ENCODE results near the gene POLA1. TPM values are rescaled to one million over a fixed set of nuclear protein-coding genes. Genes with fewer than 3 reads are reported as not detected.

Gene POLA1
- total RNA-seq, 4 donors from 2014 or later, result 12.0 to 15.6 (median 12.5) TPM

- Histone ChIP-seq H3K36me3 (no peaks in the 10 kb centered on the region), H3K27me3 (no peaks in the 10 kb centered on the region), H3K4me3 (no peak overlapping the region), H3K4me1 (no peaks in the 10 kb centered on the region), H3K9me3 (no peaks in the 10 kb centered on the region), H3K27ac (no peak overlapping the region)
- no peak for ATAC-seq
- WGBS, 2 donors (ENCODE audit: low coverage in 1 of 2), result 52 to 82% methylated on average over 2 to 6 of the region's 6 CpGs
- TF ChIP-seq, protein P1, sequence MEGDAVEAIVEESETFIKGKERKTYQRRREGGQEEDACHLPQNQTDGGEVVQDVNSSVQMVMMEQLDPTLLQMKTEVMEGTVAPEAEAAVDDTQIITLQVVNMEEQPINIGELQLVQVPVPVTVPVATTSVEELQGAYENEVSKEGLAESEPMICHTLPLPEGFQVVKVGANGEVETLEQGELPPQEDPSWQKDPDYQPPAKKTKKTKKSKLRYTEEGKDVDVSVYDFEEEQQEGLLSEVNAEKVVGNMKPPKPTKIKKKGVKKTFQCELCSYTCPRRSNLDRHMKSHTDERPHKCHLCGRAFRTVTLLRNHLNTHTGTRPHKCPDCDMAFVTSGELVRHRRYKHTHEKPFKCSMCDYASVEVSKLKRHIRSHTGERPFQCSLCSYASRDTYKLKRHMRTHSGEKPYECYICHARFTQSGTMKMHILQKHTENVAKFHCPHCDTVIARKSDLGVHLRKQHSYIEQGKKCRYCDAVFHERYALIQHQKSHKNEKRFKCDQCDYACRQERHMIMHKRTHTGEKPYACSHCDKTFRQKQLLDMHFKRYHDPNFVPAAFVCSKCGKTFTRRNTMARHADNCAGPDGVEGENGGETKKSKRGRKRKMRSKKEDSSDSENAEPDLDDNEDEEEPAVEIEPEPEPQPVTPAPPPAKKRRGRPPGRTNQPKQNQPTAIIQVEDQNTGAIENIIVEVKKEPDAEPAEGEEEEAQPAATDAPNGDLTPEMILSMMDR (IDR thresholded peaks at IDR 0.05), result no peak
- no peak for TF ChIP-seq POLR2A (IDR thresholded peaks at IDR 0.05)
- no peak for TF ChIP-seq EP300 (IDR thresholded peaks at IDR 0.05)
- no peak for TF ChIP-seq POLR2AphosphoS5 (IDR thresholded peaks at IDR 0.05)
These were observed 205.7 kb downstream of the POLA1 start for GRCh38 chrX:24899391-24899790.

DNA sequence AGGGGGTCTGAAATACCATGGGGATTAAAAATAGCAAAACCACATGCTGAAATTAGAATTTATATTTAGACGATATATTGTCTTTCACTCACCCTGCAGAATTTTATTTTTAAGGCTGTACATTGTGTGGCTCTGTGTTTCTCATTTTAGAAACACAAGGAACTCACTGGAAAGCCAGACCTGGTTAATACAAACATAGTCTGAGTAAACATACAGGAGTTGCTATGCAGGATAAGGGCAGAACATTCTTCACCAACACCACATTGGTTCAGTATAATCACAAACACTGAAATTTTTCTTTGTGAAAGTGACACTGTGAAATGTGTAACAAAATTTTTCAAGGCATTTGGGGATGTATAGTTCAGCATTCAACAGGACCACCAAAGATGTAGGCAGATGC lies 206.5 kb downstream of the POLA1 start:
- Histone ChIP-seq H3K4me3 (no peak overlapping the region), H3K27me3 (no peaks in the 10 kb centered on the region), H3K9me3 (no peaks in the 10 kb centered on the region), H3K36me3 (no peaks in the 10 kb centered on the region), H3K27ac (no peak overlapping the region), H3K4me1 (no peaks in the 10 kb centered on the region)
- WGBS, 2 donors (ENCODE audit: low coverage in 1 of 2), result 70 to 88% methylated on average over 1 of the region's 1 CpG
- no peak for ATAC-seq
- TF ChIP-seq POLR2AphosphoS5 (IDR thresholded peaks at IDR 0.05) (no peak), EP300 (IDR thresholded peaks at IDR 0.05) (no peak), POLR2A (IDR thresholded peaks at IDR 0.05) (no peak)
- TF ChIP-seq, protein P1 (IDR thresholded peaks at IDR 0.05), result no peak

GRCh38 chrX:24902806-24903205 lies 209.1 kb downstream of the POLA1 start:
- 54 to 90% methylated on average over 4 to 5 of the region's 5 CpGs for WGBS, 2 donors (ENCODE audit: low coverage in 1 of 2)
- H3K9me3 ChIP-seq, result no peaks in the 10 kb centered on the region
- no peak for ATAC-seq

DNA sequence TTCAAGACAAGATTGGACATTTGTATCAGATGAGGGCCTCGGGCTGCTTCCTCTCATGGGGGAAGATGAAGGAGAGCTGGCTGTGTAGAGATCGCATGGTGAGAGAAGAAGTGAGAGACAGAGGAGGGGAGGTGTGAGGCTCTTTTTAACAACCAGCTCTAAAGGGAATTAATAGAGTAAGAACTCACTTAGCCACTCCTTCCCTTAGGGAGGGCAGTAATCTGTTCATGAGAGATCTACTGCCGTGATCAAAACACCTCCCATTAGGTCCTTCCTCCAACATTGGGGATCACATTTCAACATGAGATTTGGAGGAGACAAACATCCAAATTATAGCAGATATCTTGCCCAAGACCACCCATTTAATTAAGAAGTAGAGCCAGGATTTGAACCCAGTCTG lies 225.0 kb downstream of the POLA1 start:
- Histone ChIP-seq H3K27ac (no peak overlapping the region), H3K9me3 (no peaks in the 10 kb centered on the region), H3K27me3 (no peaks in the 10 kb centered on the region), H3K36me3 (no peaks in the 10 kb centered on the region), H3K4me1 (no peaks in the 10 kb centered on the region), H3K4me3 (no peak overlapping the region)
- WGBS, 2 donors (ENCODE audit: low coverage in 1 of 2), result 77 to 93% methylated on average over 2 to 3 of the region's 3 CpGs
- TF ChIP-seq POLR2A (IDR thresholded peaks at IDR 0.05) (no peak), POLR2AphosphoS5 (IDR thresholded peaks at IDR 0.05) (no peak), EP300 (IDR thresholded peaks at IDR 0.05) (no peak)
- TF ChIP-seq, protein P1 (IDR thresholded peaks at IDR 0.05), result no peak
- ATAC-seq, result no peak

More at GRCh38 chrX:24902806-24903205, 209.1 kb downstream of the POLA1 start:
- TF ChIP-seq, protein P1 (IDR thresholded peaks at IDR 0.05), result no peak
- TF ChIP-seq POLR2AphosphoS5 (IDR thresholded peaks at IDR 0.05), result no peak
- no peak for TF ChIP-seq EP300 (IDR thresholded peaks at IDR 0.05)
- no peak for TF ChIP-seq POLR2A (IDR thresholded peaks at IDR 0.05)
- H3K4me1 ChIP-seq, result no peaks in the 10 kb centered on the region
- H3K27ac ChIP-seq, result no peak overlapping the region
- H3K4me3 ChIP-seq, result no peak overlapping the region
- H3K36me3 ChIP-seq, result no peaks in the 10 kb centered on the region
- no peaks in the 10 kb centered on the region for H3K27me3 ChIP-seq

DNA sequence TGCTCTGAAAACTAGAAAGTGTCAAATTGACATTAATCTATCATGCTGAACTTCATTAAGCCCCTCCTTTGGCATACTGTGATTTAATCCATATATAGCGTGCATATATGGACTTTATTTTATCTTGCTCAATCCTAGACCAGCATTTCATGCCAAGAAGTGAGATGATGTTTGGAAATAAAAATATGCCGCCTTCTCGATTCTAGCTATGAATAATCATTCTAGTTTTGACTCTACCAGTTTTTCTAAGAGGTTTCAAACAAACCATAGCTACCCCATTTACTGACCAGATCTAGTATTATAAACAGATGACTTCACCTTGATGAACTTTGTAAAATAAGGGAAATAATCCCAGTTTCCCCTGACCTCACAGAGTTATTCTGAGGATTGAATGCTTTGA lies 227.1 kb downstream of the POLA1 start:
- Histone ChIP-seq H3K27me3 (no peaks in the 10 kb centered on the region), H3K4me3 (no peak overlapping the region), H3K9me3 (no peaks in the 10 kb centered on the region), H3K27ac (no peak overlapping the region), H3K36me3 (no peaks in the 10 kb centered on the region), H3K4me1 (no peaks in the 10 kb centered on the region)
- ATAC-seq, result no peak
- TF ChIP-seq, protein P1 (IDR thresholded peaks at IDR 0.05), result no peak
- TF ChIP-seq POLR2AphosphoS5 (IDR thresholded peaks at IDR 0.05) (no peak), EP300 (IDR thresholded peaks at IDR 0.05) (no peak), POLR2A (IDR thresholded peaks at IDR 0.05) (no peak)
- 68 to 76% methylated on average over 3 of the region's 3 CpGs for WGBS, 2 donors (ENCODE audit: low coverage in 1 of 2)
